CD4-positive, CD25-positive, alpha-beta regulatory T cell (primary cell): ENCODE results near the gene C10orf90. TPM values are rescaled to one million over a fixed set of nuclear protein-coding genes. Genes with fewer than 3 reads are reported as not detected.

Source experiments
- ATAC-seq, 2 donors: fragments of 150-1000 bp; cut with Tn5 transposase; one replicate each; pipeline ENCODE4 v1.10.0; 2021; ENCODE audit warnings: low read depth in 2 of 2, moderate number of reproducible peaks in 2 of 2, moderate library complexity in 1 of 2
- DNase-seq, 3 donors: peaks; one replicate each; pipeline versions ENCODE4 v3.0.0 to v3.0.0-alpha.2; 2012 to 2022; ENCODE audit warnings: mixed read lengths in 1 of 3
- H3K27ac ChIP-seq: one replicate; pipeline ENCODE4 v1.7.0; 2013; ENCODE audit warnings: mild to moderate bottlenecking, low read length; ENCODE audit not compliant: insufficient read depth, poor library complexity, severe bottlenecking
- H3K27me3 ChIP-seq: one replicate; pipeline ENCODE4 v1.7.0; 2013; ENCODE audit warnings: low read length; ENCODE audit not compliant: control insufficient read depth, insufficient read depth
- H3K36me3 ChIP-seq: one replicate; pipeline ENCODE4 v1.7.0; 2013; ENCODE audit warnings: mild to moderate bottlenecking, low read length, moderate library complexity; ENCODE audit not compliant: control insufficient read depth, insufficient read depth
- H3K4me1 ChIP-seq: 2 replicates; pipeline ENCODE4 v1.7.0; 2013; ENCODE audit warnings: mild to moderate bottlenecking, low read length; ENCODE audit not compliant: insufficient read depth, control insufficient read depth, poor library complexity, severe bottlenecking
- H3K4me3 ChIP-seq: one replicate; pipeline ENCODE4 v1.7.0; 2013; ENCODE audit warnings: low read depth, mild to moderate bottlenecking, low read length, moderate library complexity
- H3K9me3 ChIP-seq, 2 experiments: 1 replicate in 1 of 2; 2 replicates in 1 of 2; pipeline ENCODE4 v1.7.0; 2013; ENCODE audit warnings: low read length in 2 of 2, mild to moderate bottlenecking in 1 of 2, moderate library complexity in 1 of 2; ENCODE audit not compliant: control insufficient read depth in 2 of 2
- H3K27ac Mint-ChIP-seq, 3 donors: one replicate each; pipeline ENCODE4 v1.8.0; 2020 to 2022; ENCODE audit warnings: mild to moderate bottlenecking in 3 of 3, mixed read lengths in 3 of 3, moderate library complexity in 2 of 3
- H3K27me3 Mint-ChIP-seq: one replicate; pipeline ENCODE4 v1.8.0; 2022; ENCODE audit warnings: mild to moderate bottlenecking, mixed read lengths
- H3K36me3 Mint-ChIP-seq: one replicate; pipeline ENCODE4 v1.8.0; 2020; ENCODE audit warnings: mixed read lengths
- H3K4me1 Mint-ChIP-seq, 4 donors: one replicate each; pipeline ENCODE4 v1.8.0; 2020 to 2022; ENCODE audit warnings: mixed read lengths in 4 of 4, mild to moderate bottlenecking in 1 of 4
- H3K4me3 Mint-ChIP-seq, 4 donors: one replicate each; pipeline ENCODE4 v1.8.0; 2020 to 2022; ENCODE audit warnings: mild to moderate bottlenecking in 4 of 4, mixed read lengths in 4 of 4, moderate library complexity in 3 of 4
- H3K9me3 Mint-ChIP-seq, 7 donors: one replicate each; pipeline ENCODE4 v1.8.0; 2020 to 2022; ENCODE audit warnings: mixed read lengths in 7 of 7, mild to moderate bottlenecking in 3 of 7, moderate library complexity in 2 of 7
- polyA plus RNA-seq, 4 donors: library from polyadenylated mRNA; unstranded; fragments of 300-500 nt; fragmentation: Illumina TruSeq; gene quantifications; one replicate each; pipeline ENCODE4 v1.2.3, GENCODE V29; 2021
- total RNA-seq: library from RNA; stranded (reverse); gene quantifications from one replicate; pipeline ENCODE4 v1.2.3, GENCODE V29; 2022

Gene C10orf90
- total and polyA plus RNA-seq, 5 donors from 2014 or later, result not detected

DNA sequence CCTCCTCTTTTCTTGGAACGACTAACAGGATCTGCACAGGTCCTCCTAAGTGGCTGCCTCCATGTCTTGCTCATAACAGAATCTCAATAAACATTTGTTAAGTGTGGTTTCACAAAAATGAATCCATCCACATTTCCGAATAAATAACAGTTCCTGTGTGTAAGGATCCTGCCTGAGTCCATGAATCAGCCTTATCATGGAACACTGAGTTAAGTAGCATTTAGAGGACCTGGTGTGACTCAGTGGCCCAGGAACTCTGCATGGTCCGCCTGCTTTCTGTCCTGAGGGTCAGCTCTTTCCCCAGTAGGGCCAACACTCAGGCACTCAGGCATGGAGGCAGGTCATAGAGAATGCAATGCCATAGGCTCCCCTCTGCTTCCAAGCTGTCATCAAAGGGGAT lies 15.8 kb upstream of the C10orf90 start:
- no peaks in the 10 kb centered on the region for H3K27me3 Mint-ChIP-seq
- no peak overlapping the region for H3K27ac ChIP-seq
- peaks cover 0 to 9% (median 0%) of the 10 kb centered on the region in 7 donors for H3K9me3 Mint-ChIP-seq
- H3K4me3 ChIP-seq, result no peak overlapping the region
- no peaks in the 10 kb centered on the region for H3K36me3 Mint-ChIP-seq
- H3K9me3 ChIP-seq, result no peaks in the 10 kb centered on the region
- no peaks in the 10 kb centered on the region for H3K4me1 ChIP-seq
- ATAC-seq (no peak), DNase-seq (no peak)
- H3K4me1 Mint-ChIP-seq, result no peaks in the 10 kb centered on the region
- no peaks in the 10 kb centered on the region for H3K27me3 ChIP-seq
- no peak overlapping the region for H3K4me3 Mint-ChIP-seq
- H3K27ac Mint-ChIP-seq, result no peak overlapping the region
- no peaks in the 10 kb centered on the region for H3K36me3 ChIP-seq

DNA sequence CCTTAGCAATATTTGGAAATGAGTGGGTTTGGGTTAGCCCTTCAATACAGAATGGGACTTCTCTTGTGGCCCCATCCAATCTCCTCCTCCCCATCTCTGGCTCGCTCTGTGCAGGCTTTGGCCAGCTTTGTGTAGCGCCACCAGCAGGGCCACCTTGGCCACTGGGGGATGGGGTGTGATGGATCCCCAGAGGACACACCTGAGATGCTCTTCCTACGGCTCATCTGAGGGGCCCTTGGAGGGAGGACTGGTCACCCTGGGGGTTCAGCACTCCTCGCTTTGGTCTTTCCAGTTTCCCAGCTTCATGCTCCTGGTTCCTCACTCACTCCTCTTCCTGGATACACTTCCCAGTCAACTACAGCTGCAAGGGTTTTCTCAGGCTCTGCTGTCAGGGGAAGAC lies 15.3 kb upstream of the C10orf90 start:
- no peak for DNase-seq
- Mint-ChIP-seq H3K36me3 (no peaks in the 10 kb centered on the region), H3K4me1 (no peaks in the 10 kb centered on the region), H3K27me3 (no peaks in the 10 kb centered on the region), H3K4me3 (no peak overlapping the region), H3K27ac (no peak overlapping the region), H3K9me3 (peaks cover 0 to 9% (median 0%) of the 10 kb centered on the region in 7 donors)
- ATAC-seq, result no peak
- H3K9me3 ChIP-seq, result no peaks in the 10 kb centered on the region
- H3K4me1 ChIP-seq, result no peaks in the 10 kb centered on the region
- H3K36me3 ChIP-seq, result no peaks in the 10 kb centered on the region
- H3K27me3 ChIP-seq, result no peaks in the 10 kb centered on the region
- no peak overlapping the region for H3K4me3 ChIP-seq
- H3K27ac ChIP-seq, result no peak overlapping the region

DNA sequence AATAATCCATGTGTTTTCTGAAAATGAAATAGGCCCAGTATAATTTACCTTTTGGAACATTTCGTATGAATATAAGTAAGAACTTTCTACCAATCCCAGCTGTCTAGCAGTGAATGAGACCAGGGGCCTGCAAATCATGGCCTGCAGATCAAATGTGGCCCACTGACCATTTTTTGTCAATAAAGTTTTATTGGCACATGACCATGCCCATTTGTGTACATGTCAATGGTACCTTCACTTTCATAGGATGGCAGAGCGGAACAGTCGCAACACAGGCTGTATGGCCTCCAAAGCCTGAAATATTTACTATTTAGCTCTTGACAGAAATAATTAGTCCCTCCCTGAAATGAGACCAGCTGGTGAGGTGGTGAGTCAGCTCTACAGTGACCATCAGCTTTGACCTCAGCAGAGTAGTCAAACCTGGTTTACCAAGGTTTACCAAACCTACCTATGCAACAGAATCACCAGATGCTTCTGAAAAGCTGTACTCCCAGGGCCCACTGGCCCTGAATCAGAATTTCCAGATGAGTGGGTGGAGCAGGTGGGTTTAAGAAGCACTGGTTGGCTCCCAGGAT lies 13.8 kb upstream of the C10orf90 start:
- Mint-ChIP-seq H3K27ac (no peak overlapping the region), H3K4me3 (no peak overlapping the region), H3K4me1 (no peaks in the 10 kb centered on the region), H3K36me3 (no peaks in the 10 kb centered on the region), H3K27me3 (no peaks in the 10 kb centered on the region), H3K9me3 (peaks cover 0 to 1% (median 0%) of the 10 kb centered on the region in 7 donors)
- H3K36me3 ChIP-seq, result no peaks in the 10 kb centered on the region
- ATAC-seq, result no peak
- H3K27me3 ChIP-seq, result no peaks in the 10 kb centered on the region
- H3K4me1 ChIP-seq, result no peaks in the 10 kb centered on the region
- H3K27ac ChIP-seq, result no peak overlapping the region
- no peak for DNase-seq
- no peak overlapping the region for H3K4me3 ChIP-seq
- no peaks in the 10 kb centered on the region for H3K9me3 ChIP-seq

DNA sequence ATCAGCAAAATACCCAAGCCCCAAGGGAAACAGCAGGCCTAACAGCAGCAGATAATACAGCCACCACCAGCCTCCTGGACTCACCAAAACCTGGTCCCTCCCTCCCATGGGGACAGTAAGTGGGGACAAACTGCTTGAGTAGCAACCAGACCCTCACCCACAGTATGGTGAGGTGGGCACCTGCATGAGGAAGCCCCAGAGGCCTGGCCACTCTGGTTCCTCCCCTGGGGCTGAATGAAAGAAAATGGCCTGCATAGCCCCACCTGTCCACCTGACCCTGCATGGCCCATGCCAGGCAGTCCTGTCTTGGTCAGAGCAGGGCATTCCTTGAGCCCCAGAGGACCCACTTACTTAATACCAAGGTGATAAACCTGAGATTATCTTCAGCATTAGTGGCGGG lies 13.0 kb upstream of the C10orf90 start:
- ATAC-seq (no peak), DNase-seq (no peak)
- H3K4me1 Mint-ChIP-seq, result no peaks in the 10 kb centered on the region
- no peaks in the 10 kb centered on the region for H3K27me3 ChIP-seq
- no peak overlapping the region for H3K27ac ChIP-seq
- H3K36me3 ChIP-seq, result no peaks in the 10 kb centered on the region
- H3K27ac Mint-ChIP-seq, result no peak overlapping the region
- H3K4me3 Mint-ChIP-seq, result no peak overlapping the region
- no peaks in the 10 kb centered on the region for H3K9me3 Mint-ChIP-seq
- H3K36me3 Mint-ChIP-seq, result no peaks in the 10 kb centered on the region
- H3K9me3 ChIP-seq, result no peaks in the 10 kb centered on the region
- H3K27me3 Mint-ChIP-seq, result no peaks in the 10 kb centered on the region
- no peaks in the 10 kb centered on the region for H3K4me1 ChIP-seq
- no peak overlapping the region for H3K4me3 ChIP-seq

DNA sequence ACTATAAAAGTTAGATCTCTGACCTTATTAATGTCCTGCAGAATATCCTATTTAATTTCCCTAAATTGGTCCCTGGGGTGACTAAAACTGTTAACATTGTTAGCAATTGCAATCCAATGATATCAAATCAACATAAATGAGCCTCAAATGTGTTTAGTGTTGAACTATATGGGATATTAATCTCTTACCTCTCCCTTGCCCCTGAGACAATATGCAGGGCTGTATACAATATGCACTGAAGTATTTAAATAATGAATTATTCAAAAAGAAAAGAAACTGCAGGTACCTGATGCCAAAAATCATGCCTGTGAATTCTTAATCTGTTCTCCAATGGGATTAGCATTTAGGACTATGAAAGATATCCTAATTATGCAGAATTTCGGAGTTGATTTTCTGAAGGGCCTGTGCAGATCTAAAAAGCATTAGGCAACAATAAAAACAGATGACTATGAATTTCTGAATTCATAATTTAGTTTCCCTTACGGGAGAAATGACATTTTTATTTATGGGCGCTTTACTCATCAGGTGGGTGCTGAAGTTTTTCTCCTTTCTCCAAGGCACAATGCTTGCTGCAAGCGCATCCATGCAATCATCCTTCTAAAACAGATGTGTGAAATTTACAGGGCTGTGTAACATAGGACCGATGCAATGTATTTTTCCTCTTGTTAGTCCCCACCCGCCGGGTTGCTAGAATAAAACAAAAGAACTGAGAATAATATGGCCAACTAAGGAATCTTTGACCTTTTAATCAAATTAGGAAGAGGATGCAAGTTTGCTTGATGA lies 5.4 kb upstream of the C10orf90 start:
- H3K27ac ChIP-seq, result no peak overlapping the region
- Mint-ChIP-seq H3K9me3 (peaks cover 0 to 5% (median 2%) of the 10 kb centered on the region in 7 donors), H3K36me3 (no peaks in the 10 kb centered on the region), H3K4me3 (no peak overlapping the region), H3K27me3 (peaks cover 4% of the 10 kb centered on the region), H3K4me1 (peaks cover 0 to 13% (median 0%) of the 10 kb centered on the region in 4 donors), H3K27ac (no peak overlapping the region)
- H3K36me3 ChIP-seq, result no peaks in the 10 kb centered on the region
- no peaks in the 10 kb centered on the region for H3K27me3 ChIP-seq
- H3K9me3 ChIP-seq, result no peaks in the 10 kb centered on the region
- H3K4me1 ChIP-seq, result no peaks in the 10 kb centered on the region
- no peak overlapping the region for H3K4me3 ChIP-seq
- ATAC-seq, result no peak
- DNase-seq, result no peak

DNA sequence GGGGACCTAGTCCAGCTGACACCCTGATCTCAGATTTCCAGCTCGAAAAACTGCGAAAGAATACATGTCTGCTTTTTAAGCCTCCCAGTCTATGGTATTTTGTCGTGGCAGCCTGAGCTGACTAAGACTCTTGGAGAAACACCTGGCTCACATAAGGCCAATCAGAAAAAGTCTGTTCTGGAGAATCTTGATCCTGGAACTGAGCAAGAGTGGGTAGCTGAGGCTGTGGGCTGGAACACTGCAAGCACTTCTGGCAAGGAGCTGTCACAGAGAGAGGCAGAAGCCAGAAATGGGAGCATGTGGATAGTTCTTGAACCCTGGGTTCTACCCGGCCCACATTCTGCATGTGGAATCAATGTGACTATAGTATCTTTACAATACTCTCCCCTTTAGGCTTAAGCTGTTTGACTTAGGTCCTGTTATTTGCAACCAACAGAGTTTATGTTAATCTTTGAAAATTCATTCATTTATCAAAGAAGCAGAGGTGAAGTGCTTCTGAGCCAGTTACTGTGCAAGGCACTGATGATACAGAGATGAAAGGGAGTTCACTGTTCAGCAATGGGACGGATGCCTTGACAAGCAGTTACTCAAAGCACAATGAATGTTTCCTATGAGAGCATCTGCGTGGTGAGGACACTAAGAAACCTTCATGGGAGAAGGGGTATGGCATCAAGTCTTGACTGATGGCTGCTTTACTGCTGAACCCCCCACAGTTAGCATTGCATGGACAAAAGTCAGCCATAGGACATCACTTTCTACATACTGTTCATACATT lies 4.4 kb upstream of the C10orf90 start:
- peaks cover 0 to 5% (median 2%) of the 10 kb centered on the region in 7 donors for H3K9me3 Mint-ChIP-seq
- ATAC-seq (no peak), DNase-seq (no peak)
- no peaks in the 10 kb centered on the region for H3K36me3 Mint-ChIP-seq
- no peak overlapping the region for H3K27ac Mint-ChIP-seq
- Histone ChIP-seq H3K27ac (no peak overlapping the region), H3K4me1 (no peaks in the 10 kb centered on the region), H3K4me3 (no peak overlapping the region), H3K9me3 (no peaks in the 10 kb centered on the region), H3K36me3 (no peaks in the 10 kb centered on the region), H3K27me3 (no peaks in the 10 kb centered on the region)
- no peak overlapping the region for H3K4me3 Mint-ChIP-seq
- H3K27me3 Mint-ChIP-seq, result peaks cover 4% of the 10 kb centered on the region
- peaks cover 0 to 15% (median 0%) of the 10 kb centered on the region in 4 donors for H3K4me1 Mint-ChIP-seq

DNA sequence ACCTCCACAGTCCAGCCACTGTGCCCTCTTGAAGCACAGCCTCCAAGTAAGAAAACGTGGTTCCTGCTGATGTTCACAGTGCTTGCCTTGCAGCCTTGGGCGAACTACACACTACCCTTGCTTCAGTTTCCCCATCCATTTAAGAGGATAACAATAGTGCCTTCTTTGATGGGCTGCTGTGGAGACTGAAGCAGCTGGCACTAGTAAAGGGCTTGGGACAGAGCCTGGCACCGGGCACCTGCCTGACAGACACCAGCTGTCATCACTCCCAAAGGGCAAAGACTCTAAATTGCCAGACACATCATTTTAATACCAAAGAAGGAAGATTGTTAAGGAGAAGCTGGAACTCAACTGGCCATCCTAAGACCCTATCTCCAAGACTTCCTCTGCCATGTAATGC lies 3.1 kb upstream of the C10orf90 start:
- Histone ChIP-seq H3K9me3 (no peaks in the 10 kb centered on the region), H3K36me3 (no peaks in the 10 kb centered on the region), H3K4me3 (no peak overlapping the region), H3K4me1 (no peaks in the 10 kb centered on the region), H3K27me3 (no peaks in the 10 kb centered on the region), H3K27ac (no peak overlapping the region)
- Mint-ChIP-seq H3K4me3 (no peak overlapping the region), H3K9me3 (peaks cover 0 to 5% (median 2%) of the 10 kb centered on the region in 7 donors), H3K27me3 (peaks cover 4% of the 10 kb centered on the region), H3K4me1 (peaks cover 0 to 15% (median 0%) of the 10 kb centered on the region in 4 donors), H3K27ac (no peak overlapping the region), H3K36me3 (no peaks in the 10 kb centered on the region)
- ATAC-seq, result no peak
- DNase-seq, result no peak
